Parathyroid adenoma (tissue), 2 donors: Measurements from ENCODE around the gene SUDS3.
A peak's percentile ranks its signal among the peaks of the same experiment; 100 is the strongest.

Experiments used
- H2AFZ ChIP-seq: fragments of 300-600 bp; sonication (generic); one replicate; pipeline ENCODE4 v1.7.0; 2017; ENCODE audit warnings: antibody characterized with exemption, mild to moderate bottlenecking
- H3K27ac ChIP-seq: fragments of 300-600 bp; sonication (generic); one replicate; pipeline ENCODE4 v1.7.0; 2017
- H3K27me3 ChIP-seq: fragments of 300-600 bp; sonication (generic); one replicate; pipeline ENCODE4 v1.7.0; 2017; ENCODE audit warnings: low read length; ENCODE audit not compliant: control insufficient read depth, insufficient read depth
- H3K36me3 ChIP-seq: fragments of 300-600 bp; sonication (generic); one replicate; pipeline ENCODE4 v1.7.0; 2017; ENCODE audit warnings: low read length; ENCODE audit not compliant: control insufficient read depth, insufficient read depth
- H3K4me1 ChIP-seq: fragments of 300-600 bp; sonication (generic); one replicate; pipeline ENCODE4 v1.7.0; 2017; ENCODE audit warnings: control low read depth
- H3K4me2 ChIP-seq: fragments of 300-600 bp; sonication (generic); one replicate; pipeline ENCODE4 v1.7.0; 2017; ENCODE audit warnings: low read length
- H3K4me3 ChIP-seq: fragments of 300-600 bp; sonication (generic); one replicate; pipeline ENCODE4 v1.7.0; 2017; ENCODE audit warnings: low read depth, low read length
- H3K79me2 ChIP-seq: fragments of 300-600 bp; sonication (generic); one replicate; pipeline ENCODE4 v1.7.0; 2017; ENCODE audit warnings: control low read depth
- H3K9ac ChIP-seq: fragments of 300-600 bp; sonication (generic); one replicate; pipeline ENCODE4 v1.7.0; 2017; ENCODE audit warnings: mild to moderate bottlenecking
- H3K9me3 ChIP-seq: fragments of 300-600 bp; sonication (generic); one replicate; pipeline ENCODE4 v1.7.0; 2017; ENCODE audit warnings: low read length; ENCODE audit not compliant: control insufficient read depth
- TF ChIP-seq, protein P1 (sequence below): fragments of 300-600 bp; sonication (generic); IDR thresholded peaks from one replicate; pipeline ENCODE4 v1.7.0; 2017; ENCODE audit warnings: antibody characterized with exemption, mild to moderate bottlenecking
- donor health status: primary hyperparathyroidism.

Gene SUDS3, protein sequence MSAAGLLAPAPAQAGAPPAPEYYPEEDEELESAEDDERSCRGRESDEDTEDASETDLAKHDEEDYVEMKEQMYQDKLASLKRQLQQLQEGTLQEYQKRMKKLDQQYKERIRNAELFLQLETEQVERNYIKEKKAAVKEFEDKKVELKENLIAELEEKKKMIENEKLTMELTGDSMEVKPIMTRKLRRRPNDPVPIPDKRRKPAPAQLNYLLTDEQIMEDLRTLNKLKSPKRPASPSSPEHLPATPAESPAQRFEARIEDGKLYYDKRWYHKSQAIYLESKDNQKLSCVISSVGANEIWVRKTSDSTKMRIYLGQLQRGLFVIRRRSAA

DNA sequence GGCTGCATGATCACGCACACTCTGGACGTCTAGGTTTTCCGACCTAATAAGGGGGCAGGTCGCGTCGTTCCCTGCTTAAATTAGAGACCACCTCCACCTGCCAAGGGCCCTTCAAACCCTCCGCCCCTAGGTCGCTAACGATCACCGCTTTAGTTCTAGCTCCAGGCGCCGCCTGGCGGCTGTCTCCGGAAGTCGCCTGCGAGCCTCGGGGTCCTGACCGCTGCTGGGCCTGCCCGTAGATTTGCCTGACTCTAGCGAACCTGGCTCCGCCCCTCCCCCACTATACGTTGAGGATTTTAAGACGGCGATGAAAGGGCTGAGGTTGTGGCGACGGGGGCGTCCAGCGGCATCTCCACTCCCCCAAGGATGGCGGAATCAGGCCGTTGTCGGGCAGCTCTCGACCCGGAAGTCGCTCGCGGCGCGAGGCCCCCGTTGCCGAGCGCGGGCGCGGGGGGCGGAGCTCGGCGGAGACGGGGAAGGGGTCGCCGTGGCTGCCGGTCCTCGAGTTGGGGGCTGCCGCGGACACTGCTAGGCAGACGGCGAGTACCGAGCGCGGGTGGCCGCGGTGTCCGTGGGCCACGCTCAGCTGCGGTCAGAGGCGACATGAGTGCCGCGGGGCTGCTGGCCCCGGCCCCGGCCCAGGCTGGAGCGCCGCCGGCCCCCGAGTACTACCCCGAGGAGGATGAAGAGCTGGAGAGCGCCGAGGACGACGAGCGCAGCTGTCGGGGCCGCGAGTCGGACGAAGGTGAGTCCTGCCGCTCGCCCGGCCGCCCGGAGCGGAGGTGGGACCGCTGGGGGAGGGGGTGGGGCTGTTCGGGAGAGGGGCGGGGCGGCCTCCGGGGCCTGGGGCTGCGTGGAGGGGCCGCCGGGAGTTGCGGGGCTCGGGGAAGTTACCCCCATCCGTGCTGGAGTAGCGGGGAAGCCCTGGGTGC lies at the start of gene SUDS3:
SUDS3 (plus strand) TSS at position 467 of the 932 bp plus-strand sequence; CDS start at position 604, 137 bp downstream.
- peak within 1 kb of the TSS; percentile 78 for H3K9ac ChIP-seq
- peaks cover 20% of the 10 kb centered on the region for H3K79me2 ChIP-seq
- no peaks in the 10 kb centered on the region for H3K27me3 ChIP-seq
- H3K4me1 ChIP-seq: peaks cover 7% of the 10 kb centered on the region
- peak within 1 kb of the TSS; percentile 98 for H3K4me2 ChIP-seq
- no peaks in the 10 kb centered on the region for H3K36me3 ChIP-seq
- H2AFZ ChIP-seq: peak within 1 kb of the TSS; percentile 90
- H3K9me3 ChIP-seq: no peaks in the 10 kb centered on the region
- H3K27ac ChIP-seq: peak within 1 kb of the TSS; percentile 94
- TF ChIP-seq, protein P1, sequence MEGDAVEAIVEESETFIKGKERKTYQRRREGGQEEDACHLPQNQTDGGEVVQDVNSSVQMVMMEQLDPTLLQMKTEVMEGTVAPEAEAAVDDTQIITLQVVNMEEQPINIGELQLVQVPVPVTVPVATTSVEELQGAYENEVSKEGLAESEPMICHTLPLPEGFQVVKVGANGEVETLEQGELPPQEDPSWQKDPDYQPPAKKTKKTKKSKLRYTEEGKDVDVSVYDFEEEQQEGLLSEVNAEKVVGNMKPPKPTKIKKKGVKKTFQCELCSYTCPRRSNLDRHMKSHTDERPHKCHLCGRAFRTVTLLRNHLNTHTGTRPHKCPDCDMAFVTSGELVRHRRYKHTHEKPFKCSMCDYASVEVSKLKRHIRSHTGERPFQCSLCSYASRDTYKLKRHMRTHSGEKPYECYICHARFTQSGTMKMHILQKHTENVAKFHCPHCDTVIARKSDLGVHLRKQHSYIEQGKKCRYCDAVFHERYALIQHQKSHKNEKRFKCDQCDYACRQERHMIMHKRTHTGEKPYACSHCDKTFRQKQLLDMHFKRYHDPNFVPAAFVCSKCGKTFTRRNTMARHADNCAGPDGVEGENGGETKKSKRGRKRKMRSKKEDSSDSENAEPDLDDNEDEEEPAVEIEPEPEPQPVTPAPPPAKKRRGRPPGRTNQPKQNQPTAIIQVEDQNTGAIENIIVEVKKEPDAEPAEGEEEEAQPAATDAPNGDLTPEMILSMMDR: peak; percentile 99
- peak within 1 kb of the TSS; percentile 86 for H3K4me3 ChIP-seq

DNA sequence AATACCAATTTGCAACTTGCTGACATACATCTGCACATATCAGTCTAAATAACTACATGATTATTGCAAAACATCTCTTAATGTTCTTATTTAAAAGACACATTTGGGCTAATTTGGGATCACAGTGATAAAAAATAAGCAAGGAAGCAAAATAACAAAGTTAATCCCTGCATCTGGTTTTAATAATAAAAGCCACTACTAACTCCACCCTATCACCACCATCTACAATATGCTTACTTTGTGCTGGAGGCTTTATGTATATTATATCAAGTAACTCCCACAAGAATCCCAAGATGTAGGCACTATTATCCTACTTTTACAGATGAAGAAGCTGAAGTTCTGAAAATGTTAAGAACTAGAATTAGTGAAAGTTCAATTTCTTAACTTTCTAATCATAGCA lies 49.4 kb upstream of the SUDS3 start:
- no peaks in the 10 kb centered on the region for H3K36me3 ChIP-seq
- no peak overlapping the region for H3K4me2 ChIP-seq
- H3K4me3 ChIP-seq: no peak overlapping the region
- H2AFZ ChIP-seq: no peak overlapping the region
- no peaks in the 10 kb centered on the region for H3K9me3 ChIP-seq
- no peak overlapping the region for H3K9ac ChIP-seq
- no peak overlapping the region for H3K27ac ChIP-seq
- peaks cover 8% of the 10 kb centered on the region for H3K4me1 ChIP-seq
- H3K79me2 ChIP-seq: peaks cover 2% of the 10 kb centered on the region
- H3K27me3 ChIP-seq: no peaks in the 10 kb centered on the region
- TF ChIP-seq, protein P1: no peak

DNA sequence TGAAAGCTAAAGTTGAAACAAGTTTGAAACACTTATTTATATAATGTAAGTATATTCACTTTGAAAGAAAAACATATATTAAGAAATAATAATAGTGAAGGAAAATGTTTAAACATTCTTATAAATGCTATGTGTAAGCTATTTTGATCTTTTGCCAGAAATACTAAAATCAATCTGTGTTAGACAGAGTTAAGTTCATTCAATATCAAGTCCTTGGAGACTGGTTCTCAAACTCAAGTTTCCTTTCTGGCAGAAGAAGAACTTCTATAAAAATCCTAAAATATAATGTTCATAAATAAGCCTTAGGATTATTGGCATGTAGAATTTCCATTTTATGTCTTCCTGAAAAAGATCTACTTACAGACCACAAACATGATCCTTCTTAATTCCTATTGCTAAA lies 49.0 kb upstream of the SUDS3 start:
- no peak overlapping the region for H2AFZ ChIP-seq
- H3K9ac ChIP-seq: no peak overlapping the region
- no peaks in the 10 kb centered on the region for H3K9me3 ChIP-seq
- no peaks in the 10 kb centered on the region for H3K27me3 ChIP-seq
- H3K79me2 ChIP-seq: peaks cover 2% of the 10 kb centered on the region
- H3K4me3 ChIP-seq: no peak overlapping the region
- TF ChIP-seq, protein P1: no peak
- peaks cover 8% of the 10 kb centered on the region for H3K4me1 ChIP-seq
- no peak overlapping the region for H3K4me2 ChIP-seq
- no peaks in the 10 kb centered on the region for H3K36me3 ChIP-seq
- H3K27ac ChIP-seq: no peak overlapping the region

GRCh38 chr12:118328486-118329330 lies 47.6 kb upstream of the SUDS3 start:
- TF ChIP-seq, protein P1: no peak
- no peaks in the 10 kb centered on the region for H3K36me3 ChIP-seq
- peaks cover 8% of the 10 kb centered on the region for H3K4me1 ChIP-seq
- no peak overlapping the region for H3K27ac ChIP-seq
- peaks cover 2% of the 10 kb centered on the region for H3K79me2 ChIP-seq
- no peak overlapping the region for H3K9ac ChIP-seq
- peak overlapping the region; percentile 16 for H3K4me2 ChIP-seq
- no peaks in the 10 kb centered on the region for H3K27me3 ChIP-seq
- H3K4me3 ChIP-seq: no peak overlapping the region
- H3K9me3 ChIP-seq: no peaks in the 10 kb centered on the region
- no peak overlapping the region for H2AFZ ChIP-seq
